ENCODE measurements around the gene NINL. TPM values are rescaled to one million over a fixed set of nuclear protein-coding genes. Genes with fewer than 3 reads are reported as not detected.

NINL gene
- total RNA-seq, 1 donor from 2014 or later, result 5.0 TPM

- no peaks in the 10 kb centered on the region for H3K36me3 ChIP-seq (ENCODE audit: control insufficient read depth, insufficient read depth, low read length)
- H3K27me3 ChIP-seq (ENCODE audit: control insufficient read depth, insufficient read depth, low read length), result no peaks in the 10 kb centered on the region
- no peak for TF ChIP-seq CTCF (IDR thresholded peaks at IDR 0.05; ENCODE audit: insufficient read depth, low read length, severe bottlenecking)
- no peak for DNase-seq (ENCODE audit: low read depth)
- H3K4me3 ChIP-seq (ENCODE audit: low read depth, low read length), result no peak overlapping the region
- no peak for FAIRE-seq
Measured at GRCh38 chr20:25460566-25461280, 124.6 kb downstream of the NINL start.

- H3K36me3 ChIP-seq (ENCODE audit: control insufficient read depth, insufficient read depth, low read length), result no peaks in the 10 kb centered on the region
- no peaks in the 10 kb centered on the region for H3K27me3 ChIP-seq (ENCODE audit: control insufficient read depth, insufficient read depth, low read length)
- TF ChIP-seq CTCF (IDR thresholded peaks at IDR 0.05; ENCODE audit: insufficient read depth, low read length, severe bottlenecking), result no peak
- H3K4me3 ChIP-seq (ENCODE audit: low read depth, low read length), result no peak overlapping the region
- FAIRE-seq (no peak), DNase-seq (ENCODE audit: low read depth) (no peak)
Measured at GRCh38 chr20:25459916-25460535, 125.3 kb downstream of the NINL start.

- H3K4me3 ChIP-seq (ENCODE audit: low read depth, low read length), result no peak overlapping the region
- DNase-seq (ENCODE audit: low read depth) (no peak), FAIRE-seq (no peak)
- H3K36me3 ChIP-seq (ENCODE audit: control insufficient read depth, insufficient read depth, low read length), result no peaks in the 10 kb centered on the region
- H3K27me3 ChIP-seq (ENCODE audit: control insufficient read depth, insufficient read depth, low read length), result no peaks in the 10 kb centered on the region
- no peak for TF ChIP-seq CTCF (IDR thresholded peaks at IDR 0.05; ENCODE audit: insufficient read depth, low read length, severe bottlenecking)
Measured at GRCh38 chr20:25459111-25459830, 126.1 kb downstream of the NINL start.

- FAIRE-seq, result no peak
Measured at GRCh38 chr20:25457886-25458680, 127.2 kb downstream of the NINL start.

More at GRCh38 chr20:25457886-25458680, 127.2 kb downstream of the NINL start:
- no peak for DNase-seq (ENCODE audit: low read depth)
- Histone ChIP-seq H3K4me3 (ENCODE audit: low read depth, low read length) (no peak overlapping the region), H3K27me3 (ENCODE audit: control insufficient read depth, insufficient read depth, low read length) (no peaks in the 10 kb centered on the region), H3K36me3 (ENCODE audit: control insufficient read depth, insufficient read depth, low read length) (no peaks in the 10 kb centered on the region)
- no peak for TF ChIP-seq CTCF (IDR thresholded peaks at IDR 0.05; ENCODE audit: insufficient read depth, low read length, severe bottlenecking)

All from bronchial epithelial cell (primary cell).